ENCODE data around the gene PSPC1.

DNA sequence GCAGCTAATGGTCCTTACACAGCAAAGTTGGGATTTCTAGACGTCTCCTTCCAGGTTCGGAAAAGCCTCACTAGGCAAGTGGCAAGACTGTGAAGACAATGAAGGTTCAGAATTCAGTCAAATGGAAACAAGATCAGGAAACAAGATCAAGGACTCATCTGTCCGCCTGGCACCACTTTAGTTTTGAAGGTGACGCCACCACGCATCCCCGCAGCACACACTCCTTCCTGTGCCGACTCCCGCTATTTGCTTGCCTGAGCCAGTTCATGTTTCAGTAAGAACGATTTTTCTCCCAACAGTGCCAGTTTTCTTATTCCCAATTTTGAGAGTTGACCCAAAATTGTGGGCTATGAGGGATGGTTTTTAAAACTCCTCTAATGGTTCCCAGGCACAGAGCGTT lies 107.8 kb downstream of the PSPC1 start:
- TF ChIP-seq POLR2A (IDR thresholded peaks at IDR 0.05) (no peak), CTCF (IDR thresholded peaks at IDR 0.05) (no peak)
